ENCODE measurements around the gene CD1D. TPM values are rescaled to one million over a fixed set of nuclear protein-coding genes. Genes with fewer than 3 reads are reported as not detected.
"Not testable (repeated sequence)": the region's sequence is repeated elsewhere in the genome, so short reads cannot be mapped to it uniquely, and the experiment has no call there.

Gene CD1D
- total and polyA plus RNA-seq, 5 donors, result 0.64 to 3.4 (median 1.6) TPM

DNA sequence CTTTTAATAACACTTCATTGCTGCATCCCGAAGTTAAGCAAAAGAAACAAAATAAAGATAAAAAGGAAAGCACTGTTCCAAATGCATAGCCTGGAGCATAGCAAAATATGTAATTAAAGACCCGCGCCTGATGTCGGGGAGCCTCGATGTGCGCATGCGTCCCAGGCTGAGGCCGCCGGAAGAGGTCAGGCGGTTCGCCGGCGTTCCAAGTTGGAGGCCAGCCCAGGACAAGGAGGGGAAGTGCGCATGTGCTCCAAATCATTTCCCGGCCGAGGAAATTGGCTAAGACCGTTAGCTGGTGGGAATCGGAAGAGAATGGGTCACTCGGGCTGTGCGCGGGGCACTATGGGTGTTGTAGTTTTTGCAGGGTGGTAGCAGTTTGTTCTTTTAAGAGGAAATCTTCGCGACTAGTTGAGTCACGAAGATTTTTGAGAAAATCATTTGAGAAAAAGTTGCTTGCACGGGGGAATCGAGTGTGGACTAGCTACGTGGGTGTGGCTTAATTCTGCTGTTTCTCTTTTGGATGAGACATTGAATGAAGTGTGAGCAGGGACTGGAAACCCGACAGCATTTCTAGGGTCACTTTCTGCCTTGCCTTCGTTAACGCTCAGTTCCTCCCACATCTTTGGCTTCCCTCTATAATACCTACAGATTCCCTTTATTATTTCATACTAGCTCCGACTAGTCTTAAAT, 31.0 kb upstream of the CD1D start:
- intact Hi-C loops (cut with DNase I), result no loop called here

GRCh38 chr1:158150523-158150922, 30.2 kb upstream of the CD1D start:
- no peak overlapping the region for H3K4me3 ChIP-seq (ENCODE audit: low read length)
- H3K4me1 ChIP-seq (ENCODE audit: control insufficient read depth, insufficient read depth, low read length), result peaks cover 17% of the 10 kb centered on the region
- intact Hi-C loops (cut with DNase I), result no loop called here
- ATAC-seq, result no peak
- no peak for DNase-seq
- no peaks in the 10 kb centered on the region for H3K27me3 ChIP-seq (ENCODE audit: control insufficient read depth, insufficient read depth)
- H3K27ac ChIP-seq (ENCODE audit: low read length), result no peak overlapping the region
- WGBS, result 69% methylated on average over 1 of the region's 1 CpG
- no peaks in the 10 kb centered on the region for H3K9me3 ChIP-seq (ENCODE audit: control insufficient read depth, low read length)

More for the DNA sequence above, 31.0 kb upstream of the CD1D start:
- Histone ChIP-seq H3K9me3 (ENCODE audit: control insufficient read depth, low read length) (no peaks in the 10 kb centered on the region), H3K27me3 (ENCODE audit: control insufficient read depth, insufficient read depth) (no peaks in the 10 kb centered on the region), H3K27ac (ENCODE audit: low read length) (peak overlapping the region; percentile 83), H3K4me1 (ENCODE audit: control insufficient read depth, insufficient read depth, low read length) (peaks cover 18% of the 10 kb centered on the region), H3K4me3 (ENCODE audit: low read length) (peak overlapping the region; percentile 60)
- ATAC-seq (peak; percentile 96 to 98), DNase-seq (peak; percentile 97 to 99 (median 98))
- 5% methylated on average over 31 of the region's 31 CpGs for WGBS

DNA sequence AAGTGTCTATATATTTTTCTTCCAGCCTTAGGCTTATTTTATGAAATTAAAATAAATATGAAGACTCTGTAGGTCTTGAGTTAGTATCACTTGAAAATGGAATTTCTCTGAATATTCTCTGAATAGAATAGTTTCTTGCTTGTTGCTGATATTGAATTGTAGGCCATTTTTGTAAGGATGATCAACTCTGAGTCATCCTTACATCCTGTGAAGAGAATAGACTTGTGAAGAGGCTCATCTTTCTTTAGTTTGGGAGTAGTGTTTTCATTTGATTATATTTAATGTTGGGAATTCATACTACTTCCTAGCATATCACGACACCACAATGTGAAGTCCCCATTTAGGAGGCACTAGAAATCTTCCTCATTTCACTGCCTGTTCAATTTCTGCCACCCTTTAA, 27.5 kb upstream of the CD1D start:
- ATAC-seq (no peak), DNase-seq (no peak)
- Histone ChIP-seq H3K4me3 (ENCODE audit: low read length) (no peak overlapping the region), H3K27ac (ENCODE audit: low read length) (no peak overlapping the region), H3K4me1 (ENCODE audit: control insufficient read depth, insufficient read depth, low read length) (peaks cover 5% of the 10 kb centered on the region), H3K27me3 (ENCODE audit: control insufficient read depth, insufficient read depth) (no peaks in the 10 kb centered on the region), H3K9me3 (ENCODE audit: control insufficient read depth, low read length) (no peaks in the 10 kb centered on the region)
- intact Hi-C loops (cut with DNase I), result no loop called here
- 74% methylated on average over 1 of the region's 1 CpG for WGBS

GRCh38 chr1:158153746-158154444, 26.8 kb upstream of the CD1D start:
- intact Hi-C loops (cut with DNase I), result no loop called here
- peaks cover 5% of the 10 kb centered on the region for H3K4me1 ChIP-seq (ENCODE audit: control insufficient read depth, insufficient read depth, low read length)
- no peak overlapping the region for H3K4me3 ChIP-seq (ENCODE audit: low read length)
- WGBS, result 57% methylated on average over 5 of the region's 5 CpGs
- H3K27me3 ChIP-seq (ENCODE audit: control insufficient read depth, insufficient read depth), result no peaks in the 10 kb centered on the region
- ATAC-seq (no peak), DNase-seq (no peak)
- no peaks in the 10 kb centered on the region for H3K9me3 ChIP-seq (ENCODE audit: control insufficient read depth, low read length)
- H3K27ac ChIP-seq (ENCODE audit: low read length), result no peak overlapping the region

DNA sequence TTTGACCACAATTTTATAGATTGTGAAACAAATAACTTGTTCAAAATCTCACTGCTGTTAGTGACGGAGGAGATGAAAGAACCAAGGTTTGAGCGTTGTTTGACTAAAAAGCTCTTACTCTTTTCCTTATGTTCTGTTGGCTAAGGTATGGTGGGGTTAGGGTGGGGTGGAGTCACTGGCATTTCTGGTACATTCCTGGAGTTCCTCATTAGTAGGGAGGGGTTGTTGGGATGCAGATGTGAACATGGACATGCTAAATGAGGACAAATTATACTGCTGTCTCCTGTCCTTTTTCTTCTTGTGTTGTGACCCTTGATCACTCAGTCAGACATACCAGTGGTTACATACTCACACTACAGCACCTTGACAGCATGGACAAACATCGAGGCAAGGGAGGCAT, 26.2 kb upstream of the CD1D start:
- Histone ChIP-seq H3K4me3 (ENCODE audit: low read length) (no peak overlapping the region), H3K27me3 (ENCODE audit: control insufficient read depth, insufficient read depth) (no peaks in the 10 kb centered on the region), H3K27ac (ENCODE audit: low read length) (no peak overlapping the region), H3K4me1 (ENCODE audit: control insufficient read depth, insufficient read depth, low read length) (no peaks in the 10 kb centered on the region), H3K9me3 (ENCODE audit: control insufficient read depth, low read length) (no peaks in the 10 kb centered on the region)
- DNase-seq (no peak), ATAC-seq (no peak)
- WGBS, result 85% methylated on average over 3 of the region's 3 CpGs
- intact Hi-C loops (cut with DNase I), result no loop called here

DNA sequence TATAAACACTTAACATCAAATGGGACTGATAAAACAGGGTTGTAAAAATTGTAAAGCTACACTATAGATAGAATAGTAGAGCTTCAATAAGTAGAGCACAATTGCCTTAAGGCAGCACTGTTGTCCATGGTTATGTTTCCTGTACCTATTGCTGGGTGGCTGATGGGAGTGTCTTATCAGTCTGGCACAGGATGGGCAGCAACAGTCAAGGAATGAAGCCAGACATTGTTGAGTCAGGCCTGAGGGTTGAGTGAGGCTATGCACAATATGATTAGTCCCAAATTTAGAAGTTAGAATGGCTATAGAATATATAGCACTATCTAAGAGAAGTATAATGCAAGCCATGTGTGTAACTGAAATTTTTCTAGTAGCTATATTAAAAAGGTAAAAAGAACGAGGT, 25.0 kb upstream of the CD1D start:
- Histone ChIP-seq H3K27ac (ENCODE audit: low read length) (no peak overlapping the region), H3K4me3 (ENCODE audit: low read length) (no peak overlapping the region), H3K4me1 (ENCODE audit: control insufficient read depth, insufficient read depth, low read length) (no peaks in the 10 kb centered on the region), H3K9me3 (ENCODE audit: control insufficient read depth, low read length) (no peaks in the 10 kb centered on the region), H3K27me3 (ENCODE audit: control insufficient read depth, insufficient read depth) (no peaks in the 10 kb centered on the region)
- intact Hi-C loops (cut with DNase I), result no loop called here
- DNase-seq, result no peak
- peak; percentile 80 to 81 for ATAC-seq
- 87% methylated on average over 1 of the region's 1 CpG for WGBS

DNA sequence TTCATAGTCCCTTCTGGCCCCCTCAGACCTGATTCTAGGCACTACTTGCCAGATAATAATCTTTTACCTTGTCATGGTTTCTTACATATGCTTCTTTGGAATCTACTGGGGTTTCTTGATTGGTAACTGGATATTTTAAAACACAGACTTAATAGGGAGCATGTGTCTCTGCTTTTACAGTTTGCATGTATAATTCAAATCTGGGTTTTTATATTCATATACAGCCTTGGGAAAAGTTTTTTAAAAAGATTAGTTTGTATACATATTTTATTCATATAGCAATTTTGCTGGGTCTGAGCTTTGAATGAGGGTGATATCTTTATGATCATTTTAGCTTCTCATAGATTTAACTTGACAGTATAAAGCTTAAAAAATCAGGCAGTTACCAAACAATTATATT, 21.1 kb upstream of the CD1D start:
- no peak for ATAC-seq
- Histone ChIP-seq H3K4me1 (ENCODE audit: control insufficient read depth, insufficient read depth, low read length) (no peaks in the 10 kb centered on the region), H3K27ac (ENCODE audit: low read length) (no peak overlapping the region), H3K9me3 (ENCODE audit: control insufficient read depth, low read length) (no peaks in the 10 kb centered on the region), H3K27me3 (ENCODE audit: control insufficient read depth, insufficient read depth) (no peaks in the 10 kb centered on the region), H3K4me3 (ENCODE audit: low read length) (no peak overlapping the region)
- DNase-seq, result no peak
- intact Hi-C loops (cut with DNase I), result no loop called here

DNA sequence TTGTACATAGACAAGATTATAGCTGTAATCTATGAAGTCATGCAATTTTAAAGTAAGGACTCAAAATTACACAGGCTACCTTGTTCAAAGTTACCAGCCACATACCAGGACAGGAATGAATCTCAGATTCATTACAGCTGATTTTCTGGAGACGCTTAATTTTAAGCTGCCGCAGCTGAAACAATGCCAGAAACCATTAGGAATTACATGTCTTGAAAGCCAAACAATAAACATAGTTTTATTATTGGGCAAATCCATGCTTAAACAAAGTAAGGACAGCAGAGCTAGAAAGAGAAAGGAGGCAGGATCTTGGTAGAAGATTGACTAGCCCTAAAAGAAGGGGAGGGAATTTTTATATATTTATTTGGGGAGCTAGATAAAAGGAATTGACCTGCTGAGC, 19.2 kb upstream of the CD1D start:
- intact Hi-C loops (cut with DNase I), result no loop called here
- WGBS, result 59% methylated on average over 2 of the region's 2 CpGs

DNA sequence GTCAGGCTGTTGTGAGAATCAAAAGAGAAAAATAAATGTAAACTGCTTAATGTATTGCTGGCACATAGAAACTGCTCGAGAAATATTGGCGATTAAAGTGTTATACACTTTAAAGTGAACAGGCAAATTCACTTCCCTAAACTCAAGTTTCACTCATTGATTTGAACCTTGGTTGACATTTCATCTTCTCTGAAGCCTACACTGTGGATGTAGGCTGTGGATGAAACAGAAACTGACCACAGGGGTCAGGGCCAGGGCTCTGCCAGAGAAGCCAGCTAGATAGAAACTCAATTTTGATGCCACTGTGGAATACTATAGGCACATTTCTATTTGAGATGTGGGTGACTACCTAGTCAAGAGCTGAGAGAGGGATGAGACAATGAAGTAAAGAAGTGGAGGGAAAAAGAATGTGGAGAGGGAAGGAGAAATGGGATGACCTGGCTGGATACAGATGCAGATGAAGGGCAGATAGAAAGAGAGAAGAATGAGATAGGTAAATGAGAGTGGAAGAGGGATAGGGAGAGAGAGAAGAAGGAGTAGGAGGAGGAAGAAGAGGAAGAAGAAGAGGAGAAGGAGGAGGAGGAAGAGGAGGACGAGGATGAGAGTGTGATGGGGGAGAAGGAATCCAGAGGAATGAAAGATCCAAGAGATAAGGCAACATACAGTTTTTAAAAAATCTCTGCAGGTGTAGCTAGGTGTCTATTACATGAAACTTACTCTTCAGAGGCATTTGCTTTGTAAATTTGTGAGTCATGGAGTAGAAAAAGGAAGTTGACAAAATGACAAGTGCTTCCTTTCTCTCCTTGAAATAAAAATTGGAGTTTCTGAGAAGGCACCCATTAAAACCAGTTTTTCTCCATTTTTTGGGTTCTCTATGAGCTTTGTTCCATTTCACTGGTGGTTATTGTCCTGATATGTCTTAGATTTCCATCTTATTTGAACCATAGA, 17.4 kb upstream of the CD1D start:
- Histone ChIP-seq H3K27me3 (ENCODE audit: control insufficient read depth, insufficient read depth) (no peaks in the 10 kb centered on the region), H3K27ac (ENCODE audit: low read length) (no peak overlapping the region), H3K4me3 (ENCODE audit: low read length) (no peak overlapping the region), H3K4me1 (ENCODE audit: control insufficient read depth, insufficient read depth, low read length) (no peaks in the 10 kb centered on the region), H3K9me3 (ENCODE audit: control insufficient read depth, low read length) (no peaks in the 10 kb centered on the region)
- ATAC-seq (no peak), DNase-seq (no peak)
- intact Hi-C loops (cut with DNase I), result no loop called here
- 75% methylated on average over 3 of the region's 3 CpGs for WGBS

More for the DNA sequence above, 19.2 kb upstream of the CD1D start:
- Histone ChIP-seq H3K27ac (ENCODE audit: low read length) (no peak overlapping the region), H3K27me3 (ENCODE audit: control insufficient read depth, insufficient read depth) (no peaks in the 10 kb centered on the region), H3K4me1 (ENCODE audit: control insufficient read depth, insufficient read depth, low read length) (no peaks in the 10 kb centered on the region), H3K9me3 (ENCODE audit: control insufficient read depth, low read length) (no peaks in the 10 kb centered on the region), H3K4me3 (ENCODE audit: low read length) (no peak overlapping the region)
- ATAC-seq, result no peak
- no peak for DNase-seq

- ATAC-seq, result no peak
- no peak overlapping the region for H3K27ac ChIP-seq (ENCODE audit: low read length)
Observed at GRCh38 chr1:158169105-158169504, 11.6 kb upstream of the CD1D start.

GRCh38 chr1:158175915-158176314, 4.8 kb upstream of the CD1D start:
- intact Hi-C loops (cut with DNase I); ATAC-seq: not testable (repeated sequence)

More at GRCh38 chr1:158169105-158169504, 11.6 kb upstream of the CD1D start:
- Histone ChIP-seq H3K9me3 (ENCODE audit: control insufficient read depth, low read length) (no peaks in the 10 kb centered on the region), H3K4me3 (ENCODE audit: low read length) (no peak overlapping the region), H3K4me1 (ENCODE audit: control insufficient read depth, insufficient read depth, low read length) (no peaks in the 10 kb centered on the region), H3K27me3 (ENCODE audit: control insufficient read depth, insufficient read depth) (no peaks in the 10 kb centered on the region)
- intact Hi-C loops (cut with DNase I), result no loop called here
- DNase-seq, result no peak

More at GRCh38 chr1:158175915-158176314, 4.8 kb upstream of the CD1D start:
- not testable (repeated sequence) for H3K4me3 ChIP-seq (ENCODE audit: low read length); DNase-seq; H3K27me3 ChIP-seq (ENCODE audit: control insufficient read depth, insufficient read depth); H3K27ac ChIP-seq (ENCODE audit: low read length); H3K9me3 ChIP-seq (ENCODE audit: control insufficient read depth, low read length); H3K4me1 ChIP-seq (ENCODE audit: control insufficient read depth, insufficient read depth, low read length)
- WGBS, result 92% methylated on average over 5 of the region's 5 CpGs

Data from right cardiac atrium (tissue), 5 donors.